ENCODE data around the gene CCDC57. TPM values are rescaled to one million over a fixed set of nuclear protein-coding genes. Genes with fewer than 3 reads are reported as not detected.

The CCDC57 gene
- total and polyA plus RNA-seq, 2 of the 8 experiments (the other 6 are each of a cell fraction or from before 2014, with no cell fraction given), result 8.4 to 12.9 TPM

GRCh38 chr17:82218349-82219075 lies 5.9 kb upstream of the CCDC57 start:
- H3K4me3 ChIP-seq (ENCODE audit: extremely low read depth in 1 of 4, insufficient read depth in 2 of 4, low read depth in 3 of 4, low read length in 4 of 4), result no peak overlapping the region
- no peak overlapping the region for H2BK12ac ChIP-seq (ENCODE audit: low read depth, low read length)
- no peak overlapping the region for H2BK20ac ChIP-seq (ENCODE audit: low read length)
- no peaks in the 10 kb centered on the region; a peak in 1 of 4 replicates for H3K9me3 ChIP-seq (ENCODE audit: insufficient read depth in 2 of 2, low read depth in 1 of 2, low read length in 1 of 2)
- no peak overlapping the region for H3K27ac ChIP-seq (ENCODE audit: low read depth, low read length)
- H3K79me2 ChIP-seq (ENCODE audit: control insufficient read depth in 1 of 2, insufficient read depth in 2 of 2, low read length in 2 of 2), result no peaks in the 10 kb centered on the region
- H4K8ac ChIP-seq (ENCODE audit: extremely low read depth, insufficient read depth, low read length), result no peak overlapping the region
- no peak overlapping the region for H3K56ac ChIP-seq (replicated peaks; ENCODE audit: insufficient read length, low read depth, low read length)
- TF ChIP-seq TEAD4 (IDR thresholded peaks at IDR 0.05; ENCODE audit: low read depth, low read length), result no peak
- no peak for TF ChIP-seq NRF1 (IDR thresholded peaks at IDR 0.05; ENCODE audit: low read depth, low read length)
- no peak for TF ChIP-seq POLR2A (IDR thresholded peaks at IDR 0.05; ENCODE audit: control extremely low read depth in 1 of 2, low read depth in 2 of 2, low read length in 2 of 2)
- no peak for TF ChIP-seq TBP (IDR thresholded peaks at IDR 0.05; ENCODE audit: low read depth, low read length)
- no peak overlapping the region for H2AFZ ChIP-seq (ENCODE audit: low read length)
- no peak overlapping the region for H3K4ac ChIP-seq (replicated peaks; ENCODE audit: insufficient read length, low read depth, low read length)
- H3K4me1 ChIP-seq (replicated peaks in 1 of 4; ENCODE audit: control insufficient read depth in 3 of 4, insufficient read depth in 4 of 4, low read length in 3 of 4), result peaks cover 0 to 2% (median under 1%) of the 10 kb centered on the region in 4 experiments; a peak in 2 of 7 replicates
- ChIA-PET CTCF (ENCODE audit: partially characterized antibody) (interaction anchor here (0.7 to 2.9 kb wide), 3 partner anchors 11 to 18 kb away, joined by 3 to 9 read pairs (median 3); partner anchors contain the start of gene SLC16A3), POLR2A (ENCODE audit: partially characterized antibody) (interaction anchor here (1.8 to 2.2 kb wide), 2 partner anchors 17 to 120 kb away, joined by 4 read pairs; no protein-coding TSS in a partner anchor)
- peaks cover 2 to 15% (median 7%) of the 10 kb centered on the region in 4 experiments for H3K27me3 ChIP-seq (replicated peaks in 1 of 4; ENCODE audit: control insufficient read depth in 3 of 4, extremely low read depth in 1 of 4, insufficient read depth in 3 of 4, low read length in 3 of 4)
- H3K4me2 ChIP-seq (ENCODE audit: insufficient read depth in 1 of 2, low read depth in 2 of 2, low read length in 2 of 2), result no peak overlapping the region
- DNase-seq (ENCODE audit: low read depth in 1 of 2, low spot score in 2 of 2) (no peak), FAIRE-seq (no peak)
- no peak overlapping the region for H2AK5ac ChIP-seq (ENCODE audit: low read depth, low read length)
- H2BK120ac ChIP-seq (replicated peaks; ENCODE audit: low read depth, low read length), result no peak overlapping the region
- H3K23me2 ChIP-seq (ENCODE audit: low read depth, low read length), result no peaks in the 10 kb centered on the region
- H2BK15ac ChIP-seq (ENCODE audit: low read length), result no peak overlapping the region
- H4K5ac ChIP-seq (ENCODE audit: insufficient read length, low read depth, low read length), result no peak overlapping the region
- H4K20me1 ChIP-seq (replicated peaks in 1 of 2; ENCODE audit: control insufficient read depth in 1 of 2, insufficient read depth in 2 of 2, low read length in 2 of 2), result peaks cover 0 to 2% of the 10 kb centered on the region in 2 experiments
- 86% methylated on average over 25 of the region's 32 CpGs; no CpG with 5 or more reads in 1 of the 2 experiments for WGBS, 2 experiments (ENCODE audit: extremely low coverage in 1 of 2, insufficient coverage in 1 of 2, insufficient read length in 1 of 2, insufficient replicate concordance in 2 of 2, low coverage in 1 of 2, low lambda C conversion rate in 2 of 2, missing lambda C conversion rate in 1 of 2)
- no peak overlapping the region for H4K91ac ChIP-seq (replicated peaks; ENCODE audit: insufficient read length, low read length)
- H3K23ac ChIP-seq (ENCODE audit: insufficient read length), result no peak overlapping the region
- no peaks in the 10 kb centered on the region for H3K79me1 ChIP-seq (ENCODE audit: low read depth, low read length)
- no peak overlapping the region for H3K14ac ChIP-seq (ENCODE audit: insufficient read length)
- no peak overlapping the region for H3K9ac ChIP-seq (replicated peaks in 1 of 4; ENCODE audit: extremely low read depth in 1 of 4, low read depth in 3 of 4, low read length in 3 of 4)
- no peak overlapping the region for H2BK5ac ChIP-seq (ENCODE audit: low read depth, low read length)
- no peaks in the 10 kb centered on the region for H3K36me3 ChIP-seq (ENCODE audit: control insufficient read depth in 2 of 4, insufficient read depth in 4 of 4, low read length in 3 of 4)
- no peak overlapping the region for H3K18ac ChIP-seq (ENCODE audit: extremely low read depth, low read length)
